IMR-90 (cell line): Measurements from ENCODE around the gene R3HDM2. TPM values are rescaled to one million over a fixed set of nuclear protein-coding genes. Genes with fewer than 3 reads are reported as not detected.

Experiments
- CEBPB ChIP-seq: IDR thresholded peaks from 2 replicates; pipeline ENCODE4 v1.6.1; 2012; ENCODE audit warnings: low read depth, low read length, improper control_type of control experiment
- ELK1 ChIP-seq: fragments of 150-350 bp; IDR thresholded peaks from 2 replicates; pipeline ENCODE4 v1.6.1; 2016; ENCODE audit warnings: low read depth, mild to moderate bottlenecking, low read length, moderate library complexity, borderline replicate concordance
- NFE2L2 ChIP-seq: fragments of 150-350 bp; IDR thresholded peaks from 2 replicates; pipeline ENCODE4 v1.6.1; 2016; ENCODE audit warnings: low read depth, mild to moderate bottlenecking, low read length
- polyA plus RNA-seq, 3 experiments: library from polyadenylated mRNA; depleted of rRNA; stranded (reverse); fragments of >200 nt; gene quantifications; 2 replicates each; pipeline ENCODE4 v1.2.3, GENCODE V29; 2012; ENCODE audit warnings: low replicate concordance in 1 of 3
- total RNA-seq: library from RNA; depleted of rRNA; stranded (reverse); fragments of >200 nt; gene quantifications from 2 replicates; pipeline ENCODE4 v1.2.3, GENCODE V29; 2012

The R3HDM2 gene
- total and polyA plus RNA-seq, 2 of the 4 experiments (the other 2 are of a cell fraction): 7.5 to 28.4 TPM

- TF ChIP-seq ELK1 (no peak), CEBPB (no peak), NFE2L2 (no peak)
Measured at GRCh38 chr12:57430112-57430930, 522 bp downstream of the R3HDM2 start (continued).
